AG04449 (cell line): ENCODE measurements around the gene CCDC47.

Source experiments
- CTCF ChIA-PET: fragments of 350-600 bp; formaldehyde crosslinking; extraction: SDS; loops from one replicate; lab custom pipeline; 2021; ENCODE audit warnings: antibody characterized with exemption; lab: Yijun Ruan, JAX
- POLR2A ChIA-PET: fragments of 400-600, 350-600 bp; formaldehyde crosslinking; extraction: SDS; loops from one replicate; lab custom pipeline; 2020; ENCODE audit warnings: antibody characterized with exemption, inconsistent platforms; lab: Yijun Ruan, JAX
- DNase-seq: peaks from one replicate; pipeline ENCODE4 v3.0.0-alpha.2; 2010; ENCODE audit warnings: low read depth, low spot score
- H3K4me3 ChIP-seq: 2 replicates; pipeline ENCODE4 v1.5.1; 2011; ENCODE audit warnings: low read depth, mild to moderate bottlenecking, control low read depth, low read length
- TF ChIP-seq, protein P1 (sequence below): IDR thresholded peaks from one replicate; pipeline ENCODE4 v1.5.1; 2011; ENCODE audit warnings: mild to moderate bottlenecking, moderate library complexity, low read length, control low read depth, inconsistent platforms; ENCODE audit not compliant: insufficient read depth; ENCODE audit errors: missing control alignments

Gene CCDC47

GRCh38 chr17:63703029-63703428 lies 70.4 kb downstream of the CCDC47 start:
- ChIA-PET POLR2A (no interaction called here), CTCF (interaction anchor here (1.0 kb wide), 2 partner anchors 12 to 224 kb away, joined by 3 to 4 read pairs; no protein-coding TSS in a partner anchor)
- H3K4me3 ChIP-seq: no peak overlapping the region
- DNase-seq: no peak
- TF ChIP-seq, protein P1, sequence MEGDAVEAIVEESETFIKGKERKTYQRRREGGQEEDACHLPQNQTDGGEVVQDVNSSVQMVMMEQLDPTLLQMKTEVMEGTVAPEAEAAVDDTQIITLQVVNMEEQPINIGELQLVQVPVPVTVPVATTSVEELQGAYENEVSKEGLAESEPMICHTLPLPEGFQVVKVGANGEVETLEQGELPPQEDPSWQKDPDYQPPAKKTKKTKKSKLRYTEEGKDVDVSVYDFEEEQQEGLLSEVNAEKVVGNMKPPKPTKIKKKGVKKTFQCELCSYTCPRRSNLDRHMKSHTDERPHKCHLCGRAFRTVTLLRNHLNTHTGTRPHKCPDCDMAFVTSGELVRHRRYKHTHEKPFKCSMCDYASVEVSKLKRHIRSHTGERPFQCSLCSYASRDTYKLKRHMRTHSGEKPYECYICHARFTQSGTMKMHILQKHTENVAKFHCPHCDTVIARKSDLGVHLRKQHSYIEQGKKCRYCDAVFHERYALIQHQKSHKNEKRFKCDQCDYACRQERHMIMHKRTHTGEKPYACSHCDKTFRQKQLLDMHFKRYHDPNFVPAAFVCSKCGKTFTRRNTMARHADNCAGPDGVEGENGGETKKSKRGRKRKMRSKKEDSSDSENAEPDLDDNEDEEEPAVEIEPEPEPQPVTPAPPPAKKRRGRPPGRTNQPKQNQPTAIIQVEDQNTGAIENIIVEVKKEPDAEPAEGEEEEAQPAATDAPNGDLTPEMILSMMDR: no peak

DNA sequence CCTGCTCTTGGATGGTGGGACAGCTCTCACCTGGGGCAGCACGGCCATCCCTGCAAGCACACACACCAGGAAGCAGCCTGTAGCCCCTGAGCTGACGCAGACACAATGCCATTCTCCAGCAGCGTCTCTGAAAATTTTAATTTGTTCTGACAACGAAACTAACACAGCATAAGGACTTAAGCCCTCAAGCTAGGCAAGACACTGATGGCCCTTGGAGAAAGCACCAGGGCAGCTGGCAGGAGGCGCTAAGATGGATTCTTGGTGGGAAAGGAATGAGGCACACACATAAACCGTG lies 70.7 kb downstream of the CCDC47 start:
- TF ChIP-seq, protein P1: no peak
- ChIA-PET POLR2A (no interaction called here), CTCF (interaction anchor here (1.0 kb wide), 2 partner anchors 12 to 224 kb away, joined by 3 to 4 read pairs; no protein-coding TSS in a partner anchor)
- no peak overlapping the region for H3K4me3 ChIP-seq
- no peak for DNase-seq

- TF ChIP-seq, protein P1: no peak
- POLR2A ChIA-PET: no interaction called here
- CTCF ChIA-PET: interaction anchor here (1.0 to 1.9 kb wide), 4 partner anchors 9 to 223 kb away, joined by 3 to 6 read pairs (median 4); no protein-coding TSS in a partner anchor
- no peak for DNase-seq
- H3K4me3 ChIP-seq: no peak overlapping the region
Measured at GRCh38 chr17:63701868-63702720, 71.3 kb downstream of the CCDC47 start.

- POLR2A ChIA-PET: interaction anchor here (0.9 kb wide), 1 partner anchor 80 kb away, joined by 4 read pairs; the partner anchor contains the start of gene MAP3K3
- H3K4me3 ChIP-seq: no peak overlapping the region; the same call in 1 of the 2 replicates
- TF ChIP-seq, protein P1: no peak
- DNase-seq: no peak
- CTCF ChIA-PET: interaction anchor here (1.2 to 1.9 kb wide), 4 partner anchors 10 to 14 kb away, joined by 3 to 6 read pairs (median 4); no protein-coding TSS in a partner anchor
Measured at GRCh38 chr17:63701456-63701820, 72.0 kb downstream of the CCDC47 start.

DNA sequence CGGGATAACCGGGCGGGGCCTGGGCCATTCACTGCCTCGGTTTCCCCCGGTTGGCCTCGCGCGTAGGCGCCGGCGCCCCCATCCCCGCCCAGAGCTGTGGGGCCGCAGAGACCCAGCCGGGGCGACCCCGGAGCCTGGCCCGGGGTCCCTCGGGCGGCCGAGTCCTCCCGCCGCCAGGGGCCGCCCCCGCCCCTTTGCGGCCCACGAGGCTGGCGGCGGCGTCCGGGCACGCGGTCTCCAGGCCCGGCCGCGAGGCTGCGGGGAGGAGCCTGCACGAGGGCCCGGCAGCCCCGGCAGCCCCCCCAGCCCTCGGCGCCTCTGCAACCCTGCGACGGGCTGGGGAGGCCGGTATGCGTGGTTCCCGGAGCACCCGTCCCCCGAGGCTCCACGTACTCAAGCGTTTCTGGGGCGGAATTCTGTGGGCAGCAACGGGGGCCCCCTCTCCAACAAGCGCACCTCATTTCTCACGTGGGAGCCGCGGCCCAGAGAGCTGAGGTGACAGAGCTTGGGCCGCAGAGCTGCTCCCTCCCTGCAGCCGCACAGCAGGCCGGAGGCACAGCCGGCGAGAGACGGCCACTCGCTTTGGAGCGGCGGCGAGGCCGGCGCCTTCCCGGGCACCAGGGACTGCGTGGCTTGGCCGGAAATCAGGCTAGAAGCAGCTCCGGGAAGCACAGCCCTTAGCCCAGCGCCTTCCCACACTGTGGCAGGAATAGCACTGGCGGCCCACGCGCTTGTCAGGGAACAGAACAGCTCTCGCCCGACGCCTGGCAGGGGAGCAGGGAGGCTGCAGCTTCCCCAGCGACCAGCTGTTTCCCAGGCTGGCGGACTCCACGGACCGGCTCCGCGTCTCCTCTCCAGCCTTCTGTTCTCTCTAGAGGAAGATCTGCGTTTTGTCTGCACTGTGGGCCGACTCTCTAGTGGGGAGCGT lies 72.6 kb downstream of the CCDC47 start:
- TF ChIP-seq, protein P1: no peak
- POLR2A ChIA-PET: interaction anchor here (0.9 kb wide), 1 partner anchor 79 kb away, joined by 4 read pairs; the partner anchor contains the start of gene MAP3K3
- DNase-seq: no peak
- H3K4me3 ChIP-seq: peak overlapping the region; percentile 59
- CTCF ChIA-PET: interaction anchor here (1.2 to 1.9 kb wide), 4 partner anchors 10 to 15 kb away, joined by 3 to 6 read pairs (median 4); no protein-coding TSS in a partner anchor
